Smooth muscle cell (in vitro differentiated cells): ENCODE measurements around the gene NLRP11. TPM values are rescaled to one million over a fixed set of nuclear protein-coding genes. Genes with fewer than 3 reads are reported as not detected.
"Not testable (repeated sequence)": the region's sequence is repeated elsewhere in the genome, so short reads cannot be mapped to it uniquely, and the experiment has no call there.

Source experiments
- DNase-seq: peaks from one replicate; lab custom pipeline; 2025; ENCODE audit not compliant: unreplicated experiment; lab: John Stamatoyannopoulos, UW
- H2AFZ ChIP-seq: fragments of 200-600 bp; sonication (generic); 2 replicates; pipeline ENCODE4 v1.6.0; 2016; ENCODE audit warnings: antibody characterized with exemption, low read depth, mild to moderate bottlenecking
- H3F3A ChIP-seq: fragments of 200-600 bp; sonication (generic); 2 replicates; pipeline ENCODE4 v1.6.0; 2017; ENCODE audit warnings: antibody characterized with exemption, low read depth
- H3K27ac ChIP-seq: fragments of 200-600 bp; sonication (generic); 2 replicates; pipeline ENCODE4 v1.5.1; 2016; ENCODE audit warnings: low read depth, mild to moderate bottlenecking
- H3K27me3 ChIP-seq: fragments of 200-600 bp; sonication (generic); 2 replicates; pipeline ENCODE4 v1.6.1; 2016; ENCODE audit warnings: low read depth, mild to moderate bottlenecking
- H3K36me3 ChIP-seq: fragments of 200-600 bp; sonication (generic); 2 replicates; pipeline ENCODE4 v1.5.1; 2016; ENCODE audit warnings: low read depth
- H3K4me1 ChIP-seq: fragments of 200-600 bp; sonication (generic); 2 replicates; pipeline ENCODE4 v1.5.1; 2016; ENCODE audit warnings: low read depth
- H3K4me2 ChIP-seq: fragments of 200-600 bp; sonication (generic); 2 replicates; pipeline ENCODE4 v1.6.0; 2016; ENCODE audit warnings: mild to moderate bottlenecking
- H3K4me3 ChIP-seq: fragments of 200-600 bp; sonication (generic); 2 replicates; pipeline ENCODE4 v1.5.1; 2016; ENCODE audit warnings: mild to moderate bottlenecking
- H3K79me2 ChIP-seq: fragments of 200-600 bp; sonication (generic); 2 replicates; pipeline ENCODE4 v1.6.0; 2016; ENCODE audit warnings: low read depth, mild to moderate bottlenecking
- H3K9ac ChIP-seq: fragments of 200-600 bp; sonication (generic); 2 replicates; pipeline ENCODE4 v1.6.0; 2016; ENCODE audit warnings: low read depth
- H3K9me3 ChIP-seq: fragments of 200-600 bp; sonication (generic); replicated peaks from 2 replicates; pipeline ENCODE4 v1.5.1; 2016; ENCODE audit warnings: low read depth
- H4K20me1 ChIP-seq: fragments of 200-600 bp; sonication (generic); 2 replicates; pipeline ENCODE4 v1.6.0; 2016; ENCODE audit warnings: low read depth
- CTCF ChIP-seq: fragments of 200-600 bp; sonication (generic); IDR thresholded peaks from 2 replicates; pipeline ENCODE4 v1.5.1; 2017; ENCODE audit warnings: borderline replicate concordance, mild to moderate bottlenecking, antibody characterized with exemption; ENCODE audit not compliant: insufficient read depth, poor library complexity, severe bottlenecking
- WGBS: methylation state at CpG from one replicate; pipeline ENCODE4 v1.1.7; 2016; ENCODE audit warnings: low lambda C conversion rate; 5-methylcytosine and 5-hydroxymethylcytosine counted together
- polyA plus RNA-seq: library from polyadenylated mRNA; unstranded; fragments of >200 nt; fragmentation: Nextera tagmentation; extraction: Ambion mirVana; gene quantifications from 2 replicates; pipeline ENCODE4 v1.2.1, GENCODE V29; 2016
- total RNA-seq: library from RNA; depleted of rRNA; stranded (reverse); fragments of >200 nt; gene quantifications from 2 replicates; pipeline ENCODE4 v1.2.3, GENCODE V29; 2014

NLRP11 gene
- total and polyA plus RNA-seq, 2 experiments from 2014 or later: not detected

DNA sequence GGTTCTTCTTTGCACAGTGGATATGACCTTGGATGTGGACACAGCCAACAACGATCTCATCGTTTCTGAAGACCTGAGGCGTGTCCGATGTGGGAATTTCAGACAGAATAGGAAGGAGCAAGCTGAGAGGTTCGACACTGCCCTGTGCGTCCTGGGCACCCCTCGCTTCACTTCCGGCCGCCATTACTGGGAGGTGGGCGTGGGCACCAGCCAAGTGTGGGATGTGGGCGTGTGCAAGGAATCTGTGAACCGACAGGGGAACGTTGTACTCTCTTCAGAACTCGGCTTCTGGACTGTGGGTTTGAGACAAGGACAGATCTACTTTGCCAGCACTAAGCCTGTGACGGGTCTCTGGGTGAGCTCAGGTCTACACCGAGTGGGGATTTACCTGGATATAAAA lies 53.5 kb downstream of the NLRP11 start:
- H3K9ac ChIP-seq: no peak overlapping the region
- 75% methylated on average over 16 of the region's 16 CpGs for WGBS

DNA sequence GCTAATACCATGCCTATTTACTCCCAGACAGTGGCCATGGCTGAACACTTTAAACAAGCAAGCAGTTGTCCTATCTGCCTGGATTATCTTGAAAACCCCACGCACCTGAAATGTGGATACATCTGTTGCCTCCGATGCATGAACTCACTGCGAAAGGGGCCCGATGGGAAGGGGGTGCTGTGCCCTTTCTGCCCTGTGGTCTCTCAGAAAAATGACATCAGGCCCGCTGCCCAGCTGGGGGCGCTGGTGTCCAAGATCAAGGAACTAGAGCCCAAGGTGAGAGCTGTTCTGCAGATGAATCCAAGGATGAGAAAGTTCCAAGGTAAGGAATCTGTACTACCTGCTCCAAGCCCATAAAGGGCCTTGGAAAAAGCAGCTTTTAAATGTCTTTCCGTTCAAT lies 54.3 kb downstream of the NLRP11 start:
- Histone ChIP-seq H3K79me2 (no peaks in the 10 kb centered on the region), H2AFZ (no peak overlapping the region), H3K4me1 (no peaks in the 10 kb centered on the region), H3K36me3 (no peaks in the 10 kb centered on the region), H3K4me2 (no peak overlapping the region), H3K27ac (no peak overlapping the region), H3K27me3 (no peaks in the 10 kb centered on the region), H3K9me3 (no peaks in the 10 kb centered on the region), H3K9ac (no peak overlapping the region), H4K20me1 (no peaks in the 10 kb centered on the region), H3K4me3 (no peak overlapping the region), H3F3A (no peaks in the 10 kb centered on the region)
- 65% methylated on average over 7 of the region's 7 CpGs for WGBS
- DNase-seq: no peak
- TF ChIP-seq CTCF: no peak

More for the DNA sequence above, 53.5 kb downstream of the NLRP11 start:
- no peaks in the 10 kb centered on the region for H3K27me3 ChIP-seq
- no peak overlapping the region for H3K4me2 ChIP-seq
- H3K9me3 ChIP-seq: no peaks in the 10 kb centered on the region
- TF ChIP-seq CTCF: no peak
- H3K4me3 ChIP-seq: no peak overlapping the region
- no peaks in the 10 kb centered on the region for H3K4me1 ChIP-seq
- H3K79me2 ChIP-seq: no peaks in the 10 kb centered on the region
- no peaks in the 10 kb centered on the region for H3F3A ChIP-seq
- H4K20me1 ChIP-seq: no peaks in the 10 kb centered on the region
- no peak for DNase-seq
- H2AFZ ChIP-seq: no peak overlapping the region
- no peak overlapping the region for H3K27ac ChIP-seq
- H3K36me3 ChIP-seq: no peaks in the 10 kb centered on the region

GRCh38 chr19:55769632-55770031 lies 62.2 kb downstream of the NLRP11 start:
- H3K9ac ChIP-seq, H3K27ac ChIP-seq, H4K20me1 ChIP-seq, H3K9me3 ChIP-seq, H3K4me1 ChIP-seq, H3K79me2 ChIP-seq, H2AFZ ChIP-seq, H3K36me3 ChIP-seq, H3K27me3 ChIP-seq, H3F3A ChIP-seq, H3K4me2 ChIP-seq, DNase-seq, H3K4me3 ChIP-seq: not testable (repeated sequence)
- 16% methylated on average over 2 of the region's 3 CpGs for WGBS

DNA sequence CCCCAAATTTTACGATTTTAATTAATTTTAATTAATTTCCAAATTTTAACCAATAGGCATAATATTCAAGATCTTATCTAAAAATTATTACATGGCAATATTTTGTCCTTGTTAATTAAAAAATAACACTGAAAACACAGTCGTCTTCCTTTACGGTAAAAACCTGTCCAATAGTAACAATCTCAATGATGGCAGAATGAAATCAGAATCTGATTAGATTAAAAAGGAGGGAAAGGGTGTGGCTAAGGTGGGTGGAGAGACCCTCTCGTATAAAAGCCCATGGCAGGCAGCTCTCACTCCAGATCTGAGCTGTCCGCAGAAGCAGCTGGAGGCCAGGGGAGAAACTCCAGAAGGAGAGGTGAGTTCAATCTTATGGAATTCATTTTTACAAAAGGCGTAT lies 63.0 kb downstream of the NLRP11 start, which contains the start of gene RFPL4AL1:
RFPL4AL1 (plus strand) TSS at position 301 of the 400 bp plus-strand sequence. CDS start 2,687 bp downstream, outside the sequence.
- H3K79me2 ChIP-seq, H3K9me3 ChIP-seq, H3K9ac ChIP-seq, H3K4me1 ChIP-seq, H3K4me3 ChIP-seq, H3K27ac ChIP-seq, H4K20me1 ChIP-seq, H2AFZ ChIP-seq, H3F3A ChIP-seq, H3K36me3 ChIP-seq, H3K27me3 ChIP-seq, DNase-seq, H3K4me2 ChIP-seq: not testable (repeated sequence)
- 82% methylated on average over 5 of the region's 6 CpGs for WGBS

DNA sequence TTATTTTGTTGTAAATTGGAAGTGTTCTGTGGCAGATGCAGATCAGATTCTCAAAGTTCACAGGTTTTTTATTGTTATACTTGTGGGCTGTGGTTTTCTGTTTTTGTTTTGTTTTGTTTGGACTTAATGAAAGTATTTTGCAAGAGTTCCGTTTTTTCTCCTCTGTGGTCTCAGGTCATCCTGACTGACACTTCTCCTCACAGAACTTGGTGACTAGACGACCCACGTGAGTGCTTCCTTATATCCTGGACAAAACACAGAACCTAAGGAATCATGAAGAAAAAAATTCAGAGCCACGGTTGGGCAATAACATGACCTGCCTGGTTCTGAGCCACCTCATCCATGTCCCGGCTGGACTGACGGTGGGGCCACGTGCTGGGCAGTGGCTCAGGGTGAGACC lies 65.3 kb downstream of the NLRP11 start:
- no peaks in the 10 kb centered on the region for H3K79me2 ChIP-seq
- H3K4me1 ChIP-seq: no peaks in the 10 kb centered on the region
- no peaks in the 10 kb centered on the region for H4K20me1 ChIP-seq
- no peak for DNase-seq
- no peak overlapping the region for H2AFZ ChIP-seq
- no peaks in the 10 kb centered on the region for H3K36me3 ChIP-seq
- no peak overlapping the region for H3K4me2 ChIP-seq
- no peak for TF ChIP-seq CTCF
- no peaks in the 10 kb centered on the region for H3K27me3 ChIP-seq
- 68% methylated on average over 5 of the region's 7 CpGs for WGBS
- H3K27ac ChIP-seq: no peak overlapping the region
- H3K4me3 ChIP-seq: no peak overlapping the region
- no peak overlapping the region for H3K9ac ChIP-seq
- no peaks in the 10 kb centered on the region for H3K9me3 ChIP-seq
- H3F3A ChIP-seq: no peaks in the 10 kb centered on the region

DNA sequence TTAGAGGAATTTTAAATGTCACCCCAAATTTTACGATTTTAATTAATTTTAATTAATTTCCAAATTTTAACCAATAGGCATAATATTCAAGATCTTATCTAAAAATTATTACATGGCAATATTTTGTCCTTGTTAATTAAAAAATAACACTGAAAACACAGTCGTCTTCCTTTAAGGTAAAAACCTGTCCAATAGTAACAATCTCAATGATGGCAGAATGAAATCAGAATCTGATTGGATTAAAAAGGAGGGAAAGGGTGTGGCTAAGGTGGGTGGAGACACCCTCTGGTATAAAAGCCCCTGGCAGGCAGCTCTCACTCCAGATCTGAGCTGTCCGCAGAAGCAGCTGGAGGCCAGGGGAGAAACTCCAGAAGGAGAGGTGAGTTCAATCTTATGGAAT lies 73.0 kb downstream of the NLRP11 start, which contains the start of gene RFPL4A:
RFPL4A (plus strand) TSS at position 301 of the 400 bp plus-strand sequence. CDS start 2,704 bp downstream, outside the sequence.
- not testable (repeated sequence) for H3K79me2 ChIP-seq, H3K4me2 ChIP-seq, H3K27me3 ChIP-seq, H4K20me1 ChIP-seq, H3K36me3 ChIP-seq, H3K9ac ChIP-seq, H2AFZ ChIP-seq, H3K27ac ChIP-seq, DNase-seq, H3F3A ChIP-seq, H3K9me3 ChIP-seq, H3K4me1 ChIP-seq, H3K4me3 ChIP-seq
- WGBS: 80% methylated on average over 3 of the region's 3 CpGs
